HG03280 (cell line): ENCODE data around the gene MAS1L.

ENCODE experiments used
- ATAC-seq: cut with Tn5 transposase; IDR thresholded peaks from one replicate; pipeline ENCODE4 v1.9.1; 2021; ENCODE audit warnings: mild to moderate bottlenecking, moderate library complexity; ENCODE audit not compliant: unreplicated experiment

MAS1L gene, protein sequence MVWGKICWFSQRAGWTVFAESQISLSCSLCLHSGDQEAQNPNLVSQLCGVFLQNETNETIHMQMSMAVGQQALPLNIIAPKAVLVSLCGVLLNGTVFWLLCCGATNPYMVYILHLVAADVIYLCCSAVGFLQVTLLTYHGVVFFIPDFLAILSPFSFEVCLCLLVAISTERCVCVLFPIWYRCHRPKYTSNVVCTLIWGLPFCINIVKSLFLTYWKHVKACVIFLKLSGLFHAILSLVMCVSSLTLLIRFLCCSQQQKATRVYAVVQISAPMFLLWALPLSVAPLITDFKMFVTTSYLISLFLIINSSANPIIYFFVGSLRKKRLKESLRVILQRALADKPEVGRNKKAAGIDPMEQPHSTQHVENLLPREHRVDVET

DNA sequence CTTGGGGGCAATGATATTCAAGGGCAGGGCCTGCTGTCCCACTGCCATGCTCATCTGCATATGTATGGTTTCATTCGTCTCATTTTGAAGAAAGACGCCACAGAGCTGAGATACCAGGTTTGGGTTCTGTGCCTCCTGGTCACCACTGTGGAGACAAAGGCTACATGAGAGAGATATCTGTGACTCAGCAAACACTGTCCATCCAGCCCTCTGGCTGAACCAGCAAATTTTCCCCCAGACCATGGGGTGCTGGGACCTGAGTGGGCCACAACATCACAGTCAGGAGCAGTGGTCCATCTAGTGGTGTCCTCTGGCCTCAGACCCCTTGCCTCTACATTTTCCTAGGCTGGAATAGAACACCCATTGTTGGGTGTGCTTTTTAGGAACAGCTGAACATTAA lies at the start of gene MAS1L:
Gene MAS1L, minus strand, starts transcription at position 297 of the 400 bp plus-strand sequence. Its CDS starts 54 bp downstream, at position 243.
- no peak for ATAC-seq

DNA sequence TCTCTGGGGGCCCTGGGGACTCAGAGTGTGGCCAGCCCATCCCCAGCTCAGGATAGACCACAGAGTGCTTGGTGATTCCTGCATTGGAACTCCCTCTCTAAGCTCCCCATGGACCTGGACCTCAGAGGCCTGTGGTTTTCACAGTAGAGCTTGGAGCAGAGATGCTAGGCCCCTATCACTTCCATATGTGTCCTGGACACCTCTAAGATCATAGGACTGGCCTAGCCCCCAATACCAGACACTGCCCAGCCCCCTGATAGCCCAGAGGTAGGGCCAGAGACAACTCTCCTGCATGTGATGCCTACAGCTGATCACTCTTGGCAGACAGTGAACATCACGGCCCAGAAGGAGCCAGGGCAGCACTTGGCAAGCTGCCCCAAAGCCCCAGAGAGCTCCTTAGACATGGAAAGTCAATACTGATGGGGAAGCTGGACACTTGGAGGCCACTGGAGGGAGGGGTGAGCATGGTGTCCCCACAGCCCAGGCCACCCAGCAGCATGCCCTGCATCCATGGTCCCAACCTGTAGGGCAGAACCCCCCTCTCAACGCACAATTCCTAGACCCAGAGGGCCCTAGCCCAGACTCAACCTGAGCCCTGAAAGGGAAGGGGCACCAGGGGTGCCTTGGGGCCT lies 44.7 kb upstream of the MAS1L start:
- no peak for ATAC-seq

DNA sequence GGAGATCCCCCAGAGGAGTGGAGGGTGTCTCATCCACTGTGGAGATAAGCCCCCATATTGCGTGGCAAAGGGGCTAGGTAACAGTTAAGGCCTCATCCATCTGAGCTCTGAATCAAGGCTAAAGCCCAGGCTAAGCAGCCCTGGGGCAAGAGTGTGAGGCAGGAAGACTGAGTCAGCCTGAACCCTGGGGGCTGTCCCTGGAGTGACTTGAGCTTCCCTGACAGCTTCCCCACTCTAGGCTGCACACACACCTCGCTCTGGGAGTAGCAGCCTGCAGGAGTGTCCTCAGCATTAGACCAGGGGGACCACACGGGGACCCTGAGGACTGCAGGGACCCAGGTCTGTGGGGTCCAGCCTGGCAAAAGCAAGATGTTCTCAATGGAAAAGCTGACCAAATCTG lies 43.9 kb upstream of the MAS1L start:
- no peak for ATAC-seq

DNA sequence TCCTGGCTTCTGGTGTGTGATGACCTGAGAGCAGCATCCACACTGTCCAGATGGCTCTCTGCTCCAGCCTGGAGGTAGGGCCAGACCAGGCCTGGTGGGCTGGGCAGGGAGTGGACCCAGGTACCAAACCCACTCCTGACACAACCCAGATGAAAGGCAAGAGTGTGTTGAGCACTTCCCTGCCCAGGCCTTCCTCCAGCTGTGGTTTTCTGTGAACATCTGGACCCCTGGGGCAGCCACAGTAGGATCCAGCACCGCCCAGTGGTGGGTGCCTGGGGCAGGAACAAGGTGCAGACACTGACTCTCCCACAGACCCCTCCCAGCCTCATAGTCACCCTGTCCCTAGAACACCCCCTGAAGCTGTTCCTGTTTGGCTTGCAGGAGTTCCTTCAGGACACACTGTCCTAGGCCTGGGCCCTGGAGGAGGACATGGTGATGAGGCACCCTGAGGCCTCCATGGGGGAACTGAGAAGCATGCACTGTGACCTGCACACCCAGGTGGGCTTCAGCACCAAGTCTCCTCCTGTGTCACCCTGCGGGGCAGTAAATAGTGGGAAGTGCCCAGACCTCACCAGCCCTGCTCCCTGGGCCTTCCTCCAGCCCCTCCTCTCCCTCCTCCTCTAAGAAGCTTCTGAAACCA lies 43.0 kb upstream of the MAS1L start:
- no peak for ATAC-seq

DNA sequence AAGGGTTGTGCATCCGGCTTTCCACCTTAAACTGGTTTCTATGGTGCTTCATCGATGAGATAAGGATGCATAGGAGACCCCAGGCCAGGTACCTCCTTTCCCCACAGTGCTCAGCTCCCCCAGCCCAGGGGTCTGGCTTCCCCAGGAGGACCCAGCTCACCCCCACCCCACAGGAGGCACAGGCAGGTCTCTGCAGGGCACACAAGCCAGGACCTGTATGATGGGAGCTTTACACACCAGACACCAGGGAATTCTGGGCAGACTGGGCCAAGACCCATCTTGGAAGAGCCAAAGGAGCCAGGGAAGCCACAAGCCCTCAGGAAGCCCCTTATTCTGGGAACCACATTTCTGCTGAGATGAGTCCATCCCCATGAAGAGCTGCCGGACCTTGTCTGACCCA lies 42.2 kb upstream of the MAS1L start:
- ATAC-seq: no peak

DNA sequence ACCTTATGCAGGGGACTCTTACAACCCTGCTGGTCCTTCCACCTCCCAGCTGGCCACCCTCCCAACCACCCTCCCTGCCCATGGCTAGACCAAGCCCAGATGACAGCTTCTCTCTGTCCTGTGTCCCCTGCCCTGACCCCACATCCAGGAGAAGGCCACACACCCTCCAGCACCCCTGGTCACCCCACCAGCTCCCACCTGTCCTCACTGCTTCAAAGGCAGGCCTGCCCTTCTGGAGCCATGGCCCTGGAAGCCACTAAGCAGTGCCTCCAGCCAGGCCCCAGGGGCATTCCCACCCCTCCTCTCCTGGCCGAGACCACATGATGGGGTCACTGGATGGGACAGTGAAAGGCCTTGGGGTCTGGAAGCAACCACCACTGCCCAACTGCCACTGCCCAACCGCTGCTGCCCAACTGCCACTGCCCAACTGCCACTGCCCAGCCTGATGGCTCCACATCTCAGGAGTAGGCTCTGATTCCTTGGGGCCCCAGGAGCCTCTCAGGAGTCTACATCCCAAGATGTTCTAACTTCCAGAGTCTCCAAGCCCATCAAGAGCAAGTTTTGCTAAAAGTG lies 41.3 kb upstream of the MAS1L start:
- ATAC-seq: no peak

DNA sequence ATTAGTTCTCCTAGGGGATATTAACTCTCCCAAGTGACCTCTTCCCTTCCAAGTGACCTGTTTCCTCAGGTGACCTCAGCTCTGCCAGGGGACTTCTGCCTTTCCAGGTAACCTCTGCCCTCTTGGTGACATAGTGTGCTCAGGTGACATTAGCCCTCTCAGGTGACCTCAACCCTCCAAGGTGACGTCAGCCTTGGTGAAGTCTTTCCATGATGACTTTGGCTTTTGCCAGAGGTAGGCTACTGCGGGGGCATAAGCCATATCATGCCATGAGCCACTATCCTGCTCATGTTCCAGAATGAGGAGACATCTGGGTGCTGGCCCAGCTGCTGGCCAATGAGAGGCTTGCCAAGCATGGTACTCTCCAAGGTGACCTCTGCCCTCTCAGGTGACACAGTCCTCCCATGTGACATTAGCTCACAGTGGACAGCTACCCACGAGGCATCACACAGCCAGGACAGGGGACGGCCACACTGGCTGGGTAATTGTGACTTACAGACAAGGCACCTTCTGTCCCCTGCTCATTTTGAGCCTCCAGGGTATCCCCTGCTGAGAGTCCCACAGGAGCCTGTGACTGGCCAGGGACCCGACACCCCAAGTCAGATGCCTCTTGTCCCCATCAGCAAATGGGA lies 40.7 kb upstream of the MAS1L start:
- no peak for ATAC-seq

DNA sequence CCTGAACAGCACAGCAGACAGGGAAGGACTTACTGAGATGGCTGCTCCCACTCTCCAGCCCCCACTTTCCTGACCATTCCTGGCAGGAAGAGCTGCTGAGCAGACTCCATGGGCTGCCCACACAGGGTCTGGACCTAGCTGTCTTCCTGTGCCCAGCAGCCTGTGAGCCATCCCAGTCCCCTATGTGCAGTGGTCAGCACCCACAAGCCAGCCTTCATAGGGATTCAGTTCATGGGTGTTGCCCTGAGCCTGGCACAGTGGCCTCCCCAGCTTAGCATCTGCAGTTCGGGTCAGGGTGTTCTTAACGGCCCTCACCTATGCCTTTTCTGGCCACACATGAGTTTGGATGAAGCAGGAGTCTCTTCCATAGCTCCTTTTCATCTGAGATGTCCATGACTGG lies 39.8 kb upstream of the MAS1L start:
- no peak for ATAC-seq

DNA sequence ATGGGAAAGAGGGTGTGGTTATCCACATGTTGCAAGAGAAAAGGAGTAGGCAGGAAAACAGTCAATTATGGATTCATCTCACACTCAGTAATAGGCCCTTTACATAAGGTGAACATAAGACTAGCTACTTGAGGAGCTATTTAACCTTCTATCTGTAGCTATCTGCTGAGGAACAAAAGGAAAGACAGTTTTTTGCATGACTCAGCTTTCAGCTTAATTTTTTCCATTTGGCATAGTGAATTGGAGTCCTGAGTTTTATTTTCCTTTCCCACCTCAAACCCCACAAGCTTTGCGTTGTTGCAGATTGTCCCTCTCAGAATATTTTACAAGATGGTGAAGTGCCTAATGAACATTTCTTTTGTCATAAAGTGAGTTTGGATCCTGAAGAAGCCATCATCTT lies 39.4 kb upstream of the MAS1L start:
- ATAC-seq: no peak

DNA sequence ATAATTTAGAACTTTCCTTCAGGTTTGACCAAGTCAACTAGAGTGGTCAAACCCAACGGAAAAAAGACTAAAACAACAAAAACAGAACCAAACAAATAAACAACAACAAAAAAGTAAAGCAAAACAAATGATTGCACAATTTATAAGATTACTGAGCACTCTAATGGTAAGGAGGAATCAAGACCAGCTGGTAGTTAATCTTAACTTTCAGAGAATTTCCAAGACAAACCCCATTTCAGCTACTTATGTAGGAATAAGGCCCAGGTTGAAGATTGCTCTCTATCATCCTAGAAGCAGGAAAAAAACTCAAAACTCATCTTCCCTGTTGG lies 37.5 kb upstream of the MAS1L start:
- ATAC-seq: no peak

DNA sequence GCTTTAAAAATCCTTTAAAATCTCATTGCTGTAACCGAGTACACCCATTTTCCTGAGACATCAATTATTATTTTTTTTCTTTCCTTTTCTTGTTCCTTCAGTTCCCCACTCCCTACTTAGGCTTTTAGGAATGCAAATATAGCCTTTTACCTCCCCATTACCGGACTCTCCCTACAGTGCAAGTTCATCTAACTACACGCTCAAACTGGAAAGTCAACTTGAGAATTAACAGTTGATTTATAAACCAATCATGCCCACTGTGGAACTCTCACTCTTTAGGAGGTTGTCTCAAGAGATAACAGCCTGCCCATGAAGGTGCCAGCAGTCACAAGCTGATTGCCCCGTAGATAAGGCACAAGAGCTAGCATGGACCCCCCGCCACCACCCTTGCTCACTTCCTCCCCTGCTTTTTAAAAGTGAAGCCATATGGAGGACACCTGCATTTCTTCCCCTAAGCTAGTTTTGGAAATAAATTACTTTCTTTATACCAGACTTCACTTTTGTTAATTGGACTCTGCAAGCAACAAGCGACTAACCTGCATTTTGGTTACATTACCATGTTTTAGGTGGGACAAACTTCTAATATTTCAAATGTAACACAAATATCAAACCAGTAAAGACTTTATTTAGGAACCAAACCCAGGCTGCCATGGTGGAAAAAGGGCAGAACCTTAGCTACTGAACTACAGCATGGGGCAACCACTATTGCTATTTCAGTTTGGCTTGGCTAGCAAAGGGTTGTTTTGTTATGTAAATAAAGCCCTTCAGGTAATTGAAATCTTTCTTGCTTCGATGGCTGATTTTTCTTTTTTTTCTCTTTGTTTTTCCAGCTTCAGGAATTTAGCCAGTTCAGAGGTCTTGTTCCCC lies 36.9 kb upstream of the MAS1L start:
- no peak for ATAC-seq

DNA sequence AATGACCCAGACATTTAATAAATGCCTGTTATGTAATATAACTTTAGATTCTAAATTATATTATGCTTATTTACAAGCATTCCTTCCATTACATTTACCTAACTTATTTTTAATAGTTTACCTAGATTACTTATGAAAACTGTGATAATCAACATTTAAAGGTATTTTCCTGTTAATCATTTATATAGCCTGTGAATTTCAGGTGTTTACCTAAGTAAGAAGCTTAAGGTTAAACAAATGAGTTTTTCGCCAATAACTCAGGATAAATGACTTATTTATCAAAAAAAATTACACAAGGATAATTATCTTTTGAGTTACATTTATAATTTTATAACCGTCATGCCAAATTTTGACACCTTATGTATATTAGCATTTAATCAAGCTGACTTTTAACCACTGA lies 36.3 kb upstream of the MAS1L start:
- ATAC-seq: no peak

DNA sequence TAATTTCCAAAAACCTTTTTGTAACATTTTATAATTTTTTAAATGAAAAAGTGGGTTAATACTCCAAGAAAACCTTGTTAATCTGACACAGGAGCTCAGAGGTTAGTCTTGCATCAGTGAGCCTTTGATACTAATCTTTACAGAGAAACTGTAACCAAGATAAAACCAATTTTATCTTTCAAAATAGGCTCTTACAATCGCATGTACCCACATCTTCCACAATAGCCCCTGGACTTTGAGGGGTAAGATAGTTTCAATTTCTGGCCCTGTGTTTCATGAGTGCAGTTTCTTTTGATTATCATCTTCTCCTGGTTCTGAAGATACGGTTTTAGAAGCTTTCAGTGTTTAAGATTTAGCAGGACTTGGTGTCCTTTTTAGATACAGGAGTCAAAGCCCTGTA lies 34.5 kb upstream of the MAS1L start:
- ATAC-seq: no peak

DNA sequence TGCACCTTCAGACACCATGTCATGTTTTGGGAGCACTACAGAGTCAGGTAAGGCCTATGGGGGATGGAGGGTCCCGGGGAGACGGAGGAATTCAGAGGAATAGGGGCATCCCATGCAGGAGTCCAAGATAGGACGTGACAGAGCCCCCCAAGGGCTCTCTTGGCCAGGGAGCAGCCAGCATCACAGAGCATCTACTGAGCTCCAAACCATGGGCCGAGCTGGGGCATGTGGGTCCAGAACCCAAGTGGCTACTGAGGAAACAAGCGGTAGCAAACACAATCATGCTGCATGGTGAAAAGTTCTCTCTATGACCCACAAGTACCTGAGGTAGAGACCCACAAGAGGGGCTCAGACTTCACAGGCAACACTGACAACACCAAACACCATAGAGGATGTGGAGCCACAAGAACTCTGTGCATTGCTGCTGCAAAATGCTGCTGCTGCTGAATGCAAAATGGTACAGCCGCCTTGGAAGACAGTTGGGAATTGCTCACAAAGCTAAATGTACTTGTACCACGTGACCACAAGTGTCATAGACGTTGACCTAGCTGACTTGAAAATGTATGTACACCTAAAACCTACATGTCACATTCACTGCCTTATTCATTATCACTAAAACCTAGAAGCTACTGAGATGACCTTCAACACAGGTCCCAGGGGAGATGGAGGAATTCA lies 33.4 kb upstream of the MAS1L start:
- no peak for ATAC-seq

DNA sequence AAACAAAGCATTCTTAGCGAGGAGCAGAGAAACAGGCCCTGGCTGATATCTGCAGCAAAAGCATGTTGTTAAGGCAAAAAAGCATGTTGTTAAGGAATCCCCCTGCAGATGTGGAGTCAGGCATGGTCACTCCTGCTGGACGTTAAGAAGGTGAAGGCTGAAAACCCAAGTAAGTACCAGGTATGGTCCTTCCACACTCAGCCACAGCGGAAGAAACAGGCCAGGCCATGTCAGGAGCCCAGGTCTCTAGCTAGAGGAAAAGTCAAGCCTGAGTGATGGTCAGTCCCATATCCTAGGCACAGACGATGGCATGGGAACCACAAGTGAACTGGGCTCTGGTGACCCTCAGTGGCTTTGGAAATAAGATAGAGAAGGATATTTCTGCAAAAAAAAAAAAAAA lies 32.5 kb upstream of the MAS1L start:
- no peak for ATAC-seq

DNA sequence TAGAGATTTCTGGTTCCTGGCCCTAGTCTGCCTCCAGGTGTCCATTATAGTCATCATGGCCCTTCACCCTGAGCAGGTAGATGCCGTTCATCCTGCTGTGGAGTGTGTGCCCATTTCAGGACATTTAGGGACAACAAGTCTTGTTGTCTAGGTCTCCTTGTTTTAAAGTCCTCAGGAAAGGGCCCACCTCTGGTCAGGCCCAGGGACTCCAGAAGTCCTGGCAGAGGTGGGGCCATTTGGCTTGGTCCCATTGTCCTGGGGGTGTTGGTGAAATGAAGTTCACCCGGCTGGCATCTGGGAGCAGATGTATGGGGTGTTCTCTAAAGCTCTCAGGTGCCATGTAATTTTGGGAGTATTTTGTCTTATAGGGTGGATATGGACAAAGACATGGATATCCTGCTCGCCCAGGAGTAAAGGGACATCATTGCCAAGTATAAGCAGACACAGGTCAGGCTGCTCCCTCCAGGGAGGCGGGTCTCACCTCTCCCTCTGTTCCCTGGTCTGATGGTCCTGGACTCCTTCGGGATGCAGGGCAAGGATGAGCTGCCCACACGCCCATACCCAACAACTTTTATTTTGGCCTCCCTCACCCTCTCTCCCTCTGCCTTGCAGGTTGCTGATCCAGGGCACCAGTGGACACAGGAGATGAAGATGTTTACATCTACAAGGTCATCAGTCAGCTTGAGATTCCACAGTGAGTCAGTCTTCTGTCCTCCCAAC lies 31.7 kb upstream of the MAS1L start:
- ATAC-seq: no peak

DNA sequence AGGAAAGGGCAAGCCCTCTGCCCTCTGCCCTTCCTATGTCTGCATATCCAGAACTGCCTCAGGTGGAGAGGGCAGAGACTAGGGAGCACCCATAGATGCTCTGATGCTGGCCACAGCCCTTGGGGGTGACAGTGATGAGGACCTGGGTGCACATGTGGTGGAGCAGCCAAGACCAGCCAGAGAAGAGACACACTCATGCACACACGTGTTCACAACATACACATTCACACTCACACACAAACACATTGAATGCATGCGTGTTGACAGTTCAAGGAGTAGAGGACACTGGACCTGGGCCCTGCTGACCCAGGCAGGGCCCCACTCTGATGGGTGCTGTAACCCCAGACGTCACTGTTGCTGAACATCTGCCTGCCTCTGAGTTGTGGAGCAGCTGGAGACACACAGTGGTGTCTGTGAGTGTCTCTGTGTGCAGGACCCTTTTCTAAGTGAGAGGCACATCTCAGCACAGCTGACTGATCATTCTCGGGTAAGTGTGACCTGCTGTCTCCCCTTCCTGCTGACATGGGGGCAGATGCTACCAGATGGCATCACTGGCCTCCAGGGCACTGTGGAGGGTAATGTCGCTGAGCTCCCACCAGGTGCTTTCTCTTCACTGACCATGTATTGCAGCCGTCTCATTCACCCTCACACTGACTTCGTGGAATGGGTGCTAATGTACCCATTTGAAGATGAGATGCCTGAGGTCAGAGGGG lies 30.1 kb upstream of the MAS1L start:
- no peak for ATAC-seq

DNA sequence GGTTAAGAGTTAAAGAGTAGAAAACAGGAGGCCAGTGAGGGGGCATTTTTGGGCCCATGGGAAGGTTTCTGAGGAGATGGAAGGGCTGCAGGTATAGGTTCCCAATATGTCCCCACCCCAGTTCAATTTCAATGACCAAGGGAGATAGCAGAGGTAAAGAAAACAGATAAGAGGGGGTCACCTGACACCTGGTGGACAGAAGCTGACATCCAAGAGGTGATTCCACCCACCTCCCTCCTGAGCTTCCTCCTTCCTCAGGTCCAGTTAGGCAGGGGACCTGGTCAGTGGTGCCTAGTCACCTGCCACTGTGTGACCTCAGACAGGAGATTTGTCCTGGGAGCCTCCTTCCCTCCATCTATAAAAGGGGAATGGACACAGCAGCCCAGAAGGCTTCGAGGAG lies 29.5 kb upstream of the MAS1L start:
- no peak for ATAC-seq

DNA sequence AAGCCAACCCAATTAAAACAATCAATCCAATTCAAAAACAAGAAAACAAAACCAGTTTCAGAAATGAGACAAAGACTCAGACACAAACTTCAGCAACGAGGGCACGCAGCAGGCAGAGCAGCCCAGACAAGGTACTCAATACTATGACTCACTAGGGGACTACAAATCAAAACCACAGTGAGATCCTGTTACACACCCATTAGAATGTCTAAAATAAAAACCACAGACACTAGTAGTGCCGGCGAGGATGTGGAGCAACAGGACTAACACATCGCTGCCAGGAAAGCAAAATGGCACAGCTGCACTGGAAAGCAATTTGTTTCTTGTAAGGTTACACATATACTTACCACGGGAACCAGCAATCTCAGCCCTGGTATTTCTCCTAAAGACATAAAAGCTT lies 28.4 kb upstream of the MAS1L start:
- ATAC-seq: no peak
